KBM-7 (cell line): ENCODE results near the gene KPNA6.

Experiments used
- DNase-seq: peaks from one replicate; pipeline ENCODE4 v3.0.0-alpha.2; 2015
- in situ Hi-C: fragments of 300-500 bp; cut with MboI; formaldehyde crosslinking; loops from 2 replicates; pipeline ENCODE4 v1.14.3; 2020; ENCODE audit warnings: low sequenced_read_pairs, low pct_unique_long_range_greater_than_20kb, mixed read lengths

Gene KPNA6

GRCh38 chr1:32179443-32180185 is 71.8 kb downstream of the KPNA6 start, which contains the start of gene TXLNA:
TSS of gene TXLNA (plus strand) at chr1:32179675. CDS start at chr1:32180346, 671 bp downstream.
- in situ Hi-C loops = no loop called here
- DNase-seq = peak; percentile 94

DNA sequence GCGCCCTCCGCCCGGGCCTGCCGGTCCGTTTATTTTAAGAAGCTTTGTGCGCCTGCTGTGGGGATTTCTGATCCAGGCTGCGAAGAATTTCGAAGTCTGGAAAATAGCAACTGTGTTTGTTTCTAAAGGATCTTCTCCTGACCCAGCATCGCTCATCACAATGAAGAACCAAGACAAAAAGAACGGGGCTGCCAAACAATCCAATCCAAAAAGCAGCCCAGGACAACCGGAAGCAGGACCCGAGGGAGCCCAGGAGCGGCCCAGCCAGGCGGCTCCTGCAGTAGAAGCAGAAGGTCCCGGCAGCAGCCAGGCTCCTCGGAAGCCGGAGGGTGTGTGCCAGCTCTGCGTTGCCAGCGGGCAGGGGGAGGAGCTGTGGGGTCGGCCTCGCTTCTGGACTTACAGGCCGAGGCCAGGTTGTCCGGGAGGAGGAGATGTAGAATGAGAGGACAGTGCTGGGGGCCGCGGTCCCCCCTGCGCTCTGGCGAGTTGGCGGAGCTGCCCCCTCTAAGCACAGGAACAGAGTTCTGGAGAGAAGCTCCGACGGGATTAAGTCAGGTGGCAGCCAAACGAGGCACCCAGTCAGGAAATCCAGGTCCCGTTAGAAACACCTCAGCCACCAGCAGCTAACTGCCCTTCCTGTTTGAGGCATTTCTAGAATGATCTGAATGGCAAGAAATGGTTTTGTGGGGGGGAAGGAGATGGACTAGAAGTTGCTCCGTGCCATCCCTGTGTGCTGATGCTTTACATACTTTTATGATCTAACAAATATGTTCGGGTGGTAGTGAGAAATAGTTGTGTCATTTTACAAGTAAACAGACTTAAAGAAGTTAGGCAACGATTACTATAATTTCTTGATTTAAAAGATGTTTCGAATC is 72.6 kb downstream of the KPNA6 start:
- in situ Hi-C loops = no loop called here
- no peak for DNase-seq

DNA sequence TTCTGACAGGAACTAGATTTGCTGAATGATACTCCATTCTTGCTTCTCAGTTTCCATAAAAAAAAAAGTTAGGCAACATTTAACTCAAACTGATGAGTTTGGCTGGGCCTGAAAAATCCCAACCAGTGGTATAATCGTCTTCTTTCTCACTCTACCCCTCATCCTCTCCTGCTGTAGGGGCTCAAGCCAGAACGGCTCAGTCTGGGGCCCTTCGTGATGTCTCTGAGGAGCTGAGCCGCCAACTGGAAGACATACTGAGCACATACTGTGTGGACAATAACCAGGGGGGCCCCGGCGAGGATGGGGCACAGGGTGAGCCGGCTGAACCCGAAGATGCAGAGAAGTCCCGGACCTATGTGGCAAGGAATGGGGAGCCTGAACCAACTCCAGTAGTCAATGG is 73.2 kb downstream of the KPNA6 start:
- in situ Hi-C loops = no loop called here
- no peak for DNase-seq

- no peak for DNase-seq
- in situ Hi-C loops = no loop called here
Observed at GRCh38 chr1:32181563-32181962, 73.7 kb downstream of the KPNA6 start.

DNA sequence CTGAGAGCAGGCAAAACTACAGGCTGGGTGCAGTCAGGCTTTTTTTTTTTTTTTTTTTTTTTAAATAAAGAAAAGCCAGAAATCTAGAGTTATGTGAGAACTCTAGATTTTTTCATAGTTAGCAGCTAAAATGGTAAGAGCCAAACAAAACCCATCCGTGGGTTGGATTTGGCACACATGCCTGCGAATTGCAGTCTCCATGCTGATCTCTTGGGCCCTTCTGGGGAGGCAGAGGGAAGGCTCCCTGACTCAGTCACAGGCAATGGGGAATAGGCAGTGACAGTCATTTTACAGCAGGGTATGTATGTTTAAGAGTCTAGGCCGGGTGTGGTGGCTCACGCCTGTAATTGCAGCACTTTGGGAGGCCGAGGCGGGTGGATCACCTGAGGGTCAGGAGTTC is 74.2 kb downstream of the KPNA6 start:
- no peak for DNase-seq
- in situ Hi-C loops = no loop called here

DNA sequence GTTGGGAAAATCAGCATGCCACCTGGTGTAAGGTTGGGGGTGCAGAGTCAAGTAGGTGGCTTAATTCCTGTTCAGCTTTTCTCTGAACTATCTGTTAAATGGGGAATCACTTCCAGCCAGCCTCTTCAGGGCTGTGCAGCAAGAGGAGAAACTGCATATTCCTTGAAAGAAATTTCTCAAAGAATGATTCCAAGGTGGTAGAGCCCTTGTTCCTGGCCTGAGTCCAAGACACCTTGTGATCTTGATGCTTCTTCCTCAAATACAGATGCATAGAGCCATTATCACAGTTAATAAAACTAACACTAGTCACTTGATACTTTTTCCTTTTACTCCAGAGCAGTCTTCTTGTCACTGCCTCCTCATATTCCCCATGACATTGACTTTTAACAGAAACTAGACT is 76.8 kb downstream of the KPNA6 start:
- in situ Hi-C loops = no loop called here

DNA sequence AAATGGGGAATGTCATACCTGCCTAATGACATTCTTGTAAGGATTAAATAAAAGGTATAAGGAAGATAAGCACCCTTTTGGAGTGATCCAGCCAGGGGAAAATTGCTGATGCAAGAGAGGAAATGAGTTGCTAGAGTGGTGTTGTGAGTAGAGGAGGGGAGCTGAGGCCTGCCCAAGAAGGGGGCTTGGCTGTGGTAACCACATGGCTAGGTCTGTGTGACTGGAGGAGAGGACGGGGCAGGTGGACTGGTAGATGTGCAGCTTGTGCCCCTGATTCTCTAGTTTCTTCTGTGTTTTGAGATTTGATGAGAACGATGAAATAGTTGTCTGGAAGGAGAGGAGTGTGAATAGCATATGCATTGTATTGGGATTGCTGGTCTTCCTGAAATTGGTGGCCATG is 78.2 kb downstream of the KPNA6 start:
- no peak for DNase-seq
- in situ Hi-C loops = no loop called here

More for the DNA sequence above, 76.8 kb downstream of the KPNA6 start:
- no peak for DNase-seq

DNA sequence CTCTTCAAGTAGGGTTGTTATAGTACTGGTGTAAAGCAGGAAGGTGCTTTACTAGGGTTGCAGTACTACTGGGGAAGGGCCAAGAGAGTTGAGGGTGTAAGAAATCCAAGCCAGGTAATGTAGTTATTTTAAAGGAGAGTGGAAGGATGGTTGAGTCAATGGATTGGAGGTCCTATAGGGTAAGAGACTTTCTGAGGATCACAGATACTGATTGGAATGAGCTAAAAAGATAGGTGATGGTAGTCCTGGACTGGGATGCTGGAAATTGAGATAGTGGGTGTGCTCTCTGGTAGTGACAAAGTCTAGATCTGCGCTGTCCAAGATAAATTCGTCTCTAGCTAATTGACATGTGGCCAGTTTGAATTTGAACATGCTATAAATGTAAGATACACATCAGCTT is 78.6 kb downstream of the KPNA6 start:
- no peak for DNase-seq
- in situ Hi-C loops = no loop called here

GRCh38 chr1:32187850-32188249 is 80.0 kb downstream of the KPNA6 start:
- DNase-seq = no peak
- in situ Hi-C loops = no loop called here

DNA sequence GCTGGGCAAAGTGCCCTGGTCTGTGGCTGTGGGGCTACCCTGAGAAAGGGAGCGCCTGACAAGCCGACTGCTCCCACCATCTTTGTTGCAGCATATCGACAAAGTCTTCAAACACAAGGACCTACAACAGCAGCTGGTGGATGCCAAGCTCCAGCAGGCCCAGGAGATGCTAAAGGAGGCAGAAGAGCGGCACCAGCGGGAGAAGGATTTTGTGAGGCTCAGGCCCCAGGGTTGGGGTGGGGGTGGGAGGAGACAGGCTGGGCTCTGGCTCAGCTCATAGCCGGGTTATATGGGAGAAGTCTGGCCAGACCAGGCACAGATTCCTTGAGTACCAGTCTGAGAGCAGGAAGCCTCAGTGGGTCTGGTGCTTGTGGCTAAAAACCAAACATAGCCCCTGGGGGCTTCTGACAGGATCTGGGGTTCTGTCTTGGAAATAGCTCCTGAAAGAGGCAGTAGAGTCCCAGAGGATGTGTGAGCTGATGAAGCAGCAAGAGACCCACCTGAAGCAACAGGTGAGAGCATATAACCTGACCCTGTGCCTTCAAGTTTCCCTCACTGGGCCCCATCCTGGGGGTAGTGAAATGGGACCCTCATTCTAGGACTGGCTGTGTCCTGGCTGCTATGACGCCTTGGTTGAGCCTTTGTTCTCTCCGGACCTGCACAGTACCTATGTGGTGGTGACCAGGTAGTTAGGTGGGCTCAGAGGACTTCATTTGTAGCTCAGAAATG is 84.5 kb downstream of the KPNA6 start:
- DNase-seq = no peak
- in situ Hi-C loops = no loop called here

DNA sequence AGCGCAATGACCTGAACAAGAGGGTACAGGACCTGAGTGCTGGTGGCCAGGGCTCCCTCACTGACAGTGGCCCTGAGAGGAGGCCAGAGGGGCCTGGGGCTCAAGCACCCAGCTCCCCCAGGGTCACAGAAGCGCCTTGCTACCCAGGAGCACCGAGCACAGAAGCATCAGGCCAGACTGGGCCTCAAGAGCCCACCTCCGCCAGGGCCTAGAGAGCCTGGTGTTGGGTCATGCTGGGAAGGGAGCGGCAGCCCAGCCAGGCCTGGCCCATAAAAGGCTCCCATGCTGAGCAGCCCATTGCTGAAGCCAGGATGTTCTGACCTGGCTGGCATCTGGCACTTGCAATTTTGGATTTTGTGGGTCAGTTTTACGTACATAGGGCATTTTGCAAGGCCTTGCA is 87.1 kb downstream of the KPNA6 start:
- in situ Hi-C loops = no loop called here
- no peak for DNase-seq

- in situ Hi-C loops = no loop called here
- DNase-seq = no peak
Observed at GRCh38 chr1:32195531-32195930, 87.7 kb downstream of the KPNA6 start.

DNA sequence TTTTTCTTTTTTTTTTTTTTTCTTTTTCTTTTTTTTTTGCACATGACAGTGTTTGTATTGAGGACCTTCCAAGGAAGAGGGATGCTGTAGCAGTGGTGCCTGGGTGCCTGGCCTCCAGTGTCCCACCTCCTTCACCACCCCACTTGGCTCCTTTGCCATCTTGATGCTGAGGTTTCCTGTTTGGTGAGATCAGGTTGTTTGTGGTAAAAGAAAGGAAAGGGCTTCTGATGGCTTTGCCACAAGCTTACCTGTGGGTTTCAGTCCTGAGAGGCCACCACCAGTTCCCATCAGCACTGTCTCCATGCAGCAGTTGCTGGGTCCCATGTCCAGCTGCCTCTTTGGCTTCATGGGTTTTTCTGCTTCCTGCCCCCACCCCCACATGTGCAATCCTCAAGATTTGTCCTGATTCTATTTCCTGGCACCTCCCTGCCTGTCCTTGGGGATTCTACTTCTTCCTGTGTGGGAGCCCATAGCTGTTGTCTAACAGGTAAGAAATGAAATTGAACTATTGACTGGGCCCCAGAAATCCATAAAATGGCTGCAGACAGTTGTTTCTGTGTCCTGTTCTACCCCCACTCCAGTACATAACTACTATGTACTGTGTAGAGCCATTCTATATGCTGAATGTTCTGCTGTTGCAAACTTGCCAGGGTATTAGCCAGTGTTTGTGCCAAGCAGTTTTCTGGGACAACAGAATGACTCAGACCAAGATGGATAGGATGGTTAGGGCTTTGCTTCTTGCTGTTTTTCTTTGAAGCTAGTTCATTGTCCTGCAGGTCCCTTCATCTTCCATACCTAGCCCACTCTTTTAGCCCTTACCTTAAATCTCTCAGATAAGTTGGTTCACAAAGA is 88.3 kb downstream of the KPNA6 start:
- DNase-seq = no peak
- in situ Hi-C loops = no loop called here

GRCh38 chr1:32197074-32197473 is 89.2 kb downstream of the KPNA6 start:
- no peak for DNase-seq
- in situ Hi-C loops = no loop called here

GRCh38 chr1:32197837-32198236 is 90.0 kb downstream of the KPNA6 start:
- in situ Hi-C loops = no loop called here
- no peak for DNase-seq

- in situ Hi-C loops = no loop called here
- no peak for DNase-seq
Observed at GRCh38 chr1:32198237-32199042, 90.6 kb downstream of the KPNA6 start.

DNA sequence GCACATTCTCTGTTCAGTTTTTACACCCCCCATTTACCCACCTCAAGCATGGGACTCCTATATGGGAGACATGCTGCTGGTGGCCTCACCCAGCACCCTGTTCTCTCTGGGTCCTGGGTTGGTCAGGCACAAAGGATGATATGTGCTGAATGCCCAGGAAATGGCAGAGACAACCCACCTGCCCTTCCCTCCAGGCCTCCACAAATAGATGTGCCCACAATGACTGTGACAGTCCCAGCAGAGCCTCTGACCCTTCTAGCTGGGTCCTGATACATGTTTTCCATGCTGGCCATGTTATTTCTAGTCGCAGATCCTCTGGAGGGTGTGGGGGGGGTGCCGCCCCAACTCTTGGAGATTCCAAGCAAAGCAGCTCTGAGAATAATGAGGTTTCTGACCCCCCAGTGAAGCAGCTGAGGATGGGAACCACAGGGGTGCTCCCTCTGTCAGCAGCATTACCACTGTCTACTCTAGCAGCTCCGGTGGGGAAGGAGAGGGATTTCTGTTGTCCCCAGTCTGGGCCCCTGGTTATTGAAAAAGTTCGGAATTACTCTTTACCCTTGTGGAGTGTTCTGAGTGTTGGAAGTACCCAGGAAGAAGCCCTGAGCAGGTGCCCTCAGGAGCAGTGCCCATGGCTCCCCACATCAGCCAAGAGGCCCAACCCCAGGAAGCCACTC is 91.3 kb downstream of the KPNA6 start:
- no peak for DNase-seq
- in situ Hi-C loops = no loop called here

GRCh38 chr1:32199717-32200072 is 91.8 kb downstream of the KPNA6 start:
- in situ Hi-C loops = no loop called here
- DNase-seq = no peak
